ENCODE results near the gene TUB. TPM values are rescaled to one million over a fixed set of nuclear protein-coding genes. Genes with fewer than 3 reads are reported as not detected.

Gene TUB
- polyA plus RNA-seq, 1 donor (not counting 4 experiments of a cell fraction or from before 2014, with no cell fraction given), result 0.84 TPM

GRCh38 chr11:8099291-8099899 is 18.4 kb downstream of the TUB start:
- H3K79me2 ChIP-seq (ENCODE audit: control insufficient read depth, insufficient read depth, low read length), result no peaks in the 10 kb centered on the region
- H3K27ac ChIP-seq (ENCODE audit: control insufficient read depth, insufficient read depth, low read length), result no peak overlapping the region
- dilution Hi-C loops (cut with MboI; ENCODE audit: extremely low pct_ligation_motif_present, low sequenced_read_pairs), result no loop called here
- FAIRE-seq, result peak; percentile 91
- H3K4me2 ChIP-seq (ENCODE audit: control insufficient read depth, extremely low read depth, insufficient read depth, low read depth, low read length), result no peak overlapping the region
- no peaks in the 10 kb centered on the region for H3K9me3 ChIP-seq (ENCODE audit: control insufficient read depth, low read depth, low read length)
- H3K36me3 ChIP-seq (ENCODE audit: control insufficient read depth in 2 of 2, extremely low read depth in 1 of 2, insufficient read depth in 2 of 2, low read length in 2 of 2), result no peaks in the 10 kb centered on the region
- no peaks in the 10 kb centered on the region for H3K27me3 ChIP-seq (ENCODE audit: control insufficient read depth, extremely low read depth, insufficient read depth, low read length)
- H3K9ac ChIP-seq (ENCODE audit: control insufficient read depth, extremely low read depth, insufficient read depth, low read length), result no peak overlapping the region
- no peak overlapping the region for H2AFZ ChIP-seq (ENCODE audit: control insufficient read depth, low read length)
- peak; percentile 44 for DNase-seq (ENCODE audit: low read depth, low spot score)
- no peaks in the 10 kb centered on the region for H3K9me1 ChIP-seq (ENCODE audit: control insufficient read depth, extremely low read depth, insufficient read depth, low read length)
- peaks cover 9% of the 10 kb centered on the region for H3K4me1 ChIP-seq (ENCODE audit: control insufficient read depth, extremely low read depth, insufficient read depth, low read length)
- no peaks in the 10 kb centered on the region for H4K20me1 ChIP-seq (ENCODE audit: control insufficient read depth, extremely low read depth, insufficient read depth, low read length)
- TF ChIP-seq EZH2 (IDR thresholded peaks at IDR 0.05; ENCODE audit: low read length) (no peak), CTCF (optimal IDR thresholded peaks at IDR 0.05 in 1 of 3, IDR thresholded peaks at IDR 0.05 in 1 of 3, conservative IDR thresholded peaks at IDR 0.05 in 1 of 3; ENCODE audit: extremely low read depth in 1 of 3, insufficient read depth in 2 of 3, low read length in 3 of 3) (peak; percentile 62 to 88 (median 77))
- no peak overlapping the region for H3K4me3 ChIP-seq (ENCODE audit: control insufficient read depth in 2 of 3, extremely low read depth in 1 of 3, insufficient read depth in 2 of 3, low read depth in 1 of 3, low read length in 3 of 3)

- Histone ChIP-seq H3K79me2 (ENCODE audit: control insufficient read depth, insufficient read depth, low read length) (no peaks in the 10 kb centered on the region), H3K27ac (ENCODE audit: control insufficient read depth, insufficient read depth, low read length) (no peak overlapping the region), H3K9me3 (ENCODE audit: control insufficient read depth, low read depth, low read length) (no peaks in the 10 kb centered on the region), H3K4me2 (ENCODE audit: control insufficient read depth, extremely low read depth, insufficient read depth, low read depth, low read length) (no peak overlapping the region), H3K9me1 (ENCODE audit: control insufficient read depth, extremely low read depth, insufficient read depth, low read length) (no peaks in the 10 kb centered on the region), H3K9ac (ENCODE audit: control insufficient read depth, extremely low read depth, insufficient read depth, low read length) (no peak overlapping the region), H4K20me1 (ENCODE audit: control insufficient read depth, extremely low read depth, insufficient read depth, low read length) (no peaks in the 10 kb centered on the region), H3K4me1 (ENCODE audit: control insufficient read depth, extremely low read depth, insufficient read depth, low read length) (peaks cover 9% of the 10 kb centered on the region), H3K4me3 (ENCODE audit: control insufficient read depth in 2 of 3, extremely low read depth in 1 of 3, insufficient read depth in 2 of 3, low read depth in 1 of 3, low read length in 3 of 3) (no peak overlapping the region), H3K27me3 (ENCODE audit: control insufficient read depth, extremely low read depth, insufficient read depth, low read length) (no peaks in the 10 kb centered on the region), H2AFZ (ENCODE audit: control insufficient read depth, low read length) (no peak overlapping the region), H3K36me3 (ENCODE audit: control insufficient read depth in 2 of 2, extremely low read depth in 1 of 2, insufficient read depth in 2 of 2, low read length in 2 of 2) (no peaks in the 10 kb centered on the region)
- TF ChIP-seq EZH2 (IDR thresholded peaks at IDR 0.05; ENCODE audit: low read length) (no peak), CTCF (optimal IDR thresholded peaks at IDR 0.05 in 1 of 3, IDR thresholded peaks at IDR 0.05 in 1 of 3, conservative IDR thresholded peaks at IDR 0.05 in 1 of 3; ENCODE audit: extremely low read depth in 1 of 3, insufficient read depth in 2 of 3, low read length in 3 of 3) (no peak)
- FAIRE-seq (no peak), DNase-seq (ENCODE audit: low read depth, low spot score) (no peak)
- dilution Hi-C loops (cut with MboI; ENCODE audit: extremely low pct_ligation_motif_present, low sequenced_read_pairs), result no loop called here
Measured at GRCh38 chr11:8100158-8100557, 19.1 kb downstream of the TUB start.

Measured in keratinocyte (primary cell).